GM12874 (cell line): ENCODE data around the gene CHL1.

ENCODE experiments used
- CTCF ChIP-seq: IDR thresholded peaks from 2 replicates; pipeline ENCODE4 v1.5.1; 2011; ENCODE audit warnings: low read depth, mild to moderate bottlenecking, control low read depth, low read length, moderate library complexity; ENCODE audit not compliant: insufficient read depth

Gene CHL1

GRCh38 chr3:427128-427527 lies 230.6 kb downstream of the CHL1 start:
- no peak for TF ChIP-seq CTCF

GRCh38 chr3:430186-430585 lies 233.6 kb downstream of the CHL1 start:
- TF ChIP-seq CTCF = no peak

GRCh38 chr3:435161-435560 lies 238.6 kb downstream of the CHL1 start:
- TF ChIP-seq CTCF = no peak

GRCh38 chr3:436053-436452 lies 239.5 kb downstream of the CHL1 start:
- TF ChIP-seq CTCF = no peak

GRCh38 chr3:440826-441225 lies 244.3 kb downstream of the CHL1 start:
- no peak for TF ChIP-seq CTCF

- TF ChIP-seq CTCF = no peak
These were observed 249.4 kb downstream of the CHL1 start for GRCh38 chr3:445960-446359.

- no peak for TF ChIP-seq CTCF
These were observed 251.1 kb downstream of the CHL1 start for GRCh38 chr3:447671-448070.

- TF ChIP-seq CTCF = no peak
These were observed 253.1 kb downstream of the CHL1 start for GRCh38 chr3:449711-450110.
